NT2/D1 (cell line): ENCODE measurements around the gene METTL24.
A peak's percentile ranks its signal among the peaks of the same experiment; 100 is the strongest.

ENCODE experiments used
- DNase-seq: peaks from one replicate; pipeline ENCODE4 v3.0.0-alpha.2; 2011; ENCODE audit warnings: low read depth, low spot score
- H3K27me3 ChIP-seq: 2 replicates; pipeline ENCODE4 v1.6.0; 2011; ENCODE audit warnings: mild to moderate bottlenecking; ENCODE audit not compliant: insufficient read length, insufficient read depth
- H3K36me3 ChIP-seq: 2 replicates; pipeline ENCODE4 v1.6.1; 2011; ENCODE audit warnings: mild to moderate bottlenecking, low read length, mixed read lengths; ENCODE audit not compliant: insufficient read depth, insufficient read length
- H3K4me1 ChIP-seq: 2 replicates; pipeline ENCODE4 v1.5.1; 2011; ENCODE audit not compliant: insufficient read depth, insufficient read length
- H3K4me3 ChIP-seq: 2 replicates; pipeline ENCODE4 v1.5.1; 2011; ENCODE audit warnings: low read depth; ENCODE audit not compliant: insufficient read length
- H3K9ac ChIP-seq: 2 replicates; pipeline ENCODE4 v1.6.0; 2011; ENCODE audit warnings: low read depth; ENCODE audit not compliant: insufficient read length
- H3K9me3 ChIP-seq: 2 replicates; pipeline ENCODE4 v1.5.1; 2011; ENCODE audit warnings: mild to moderate bottlenecking, low read length; ENCODE audit not compliant: insufficient read depth
- SUZ12 ChIP-seq: IDR thresholded peaks from 2 replicates; pipeline ENCODE4 v1.6.1; 2011; ENCODE audit not compliant: insufficient read length, insufficient read depth; ENCODE audit errors: extremely low read depth
- YY1 ChIP-seq: IDR thresholded peaks from 2 replicates; pipeline ENCODE4 v1.6.1; 2011; ENCODE audit not compliant: insufficient read length, insufficient read depth
- ZNF274 ChIP-seq: IDR thresholded peaks from 2 replicates; pipeline ENCODE4 v1.6.1; 2011; ENCODE audit warnings: mild to moderate bottlenecking, low read depth, low read length

Gene METTL24

GRCh38 chr6:110359556-110359955 is 1.4 kb upstream of the METTL24 start:
- TF ChIP-seq ZNF274 = no peak
- TF ChIP-seq YY1 = no peak
- TF ChIP-seq SUZ12 = no peak
- no peaks in the 10 kb centered on the region for H3K36me3 ChIP-seq
- H3K4me3 ChIP-seq = no peak overlapping the region
- peaks cover 32% of the 10 kb centered on the region for H3K27me3 ChIP-seq
- no peak for DNase-seq
- peaks cover 3% of the 10 kb centered on the region for H3K4me1 ChIP-seq
- H3K9ac ChIP-seq = no peak overlapping the region
- H3K9me3 ChIP-seq = no peaks in the 10 kb centered on the region

GRCh38 chr6:110358553-110359160 is 508 bp upstream of the METTL24 start:
- peak overlapping the region; percentile 51 for H3K4me3 ChIP-seq
- H3K27me3 ChIP-seq = peaks cover 32% of the 10 kb centered on the region
- DNase-seq = no peak
- peaks cover 3% of the 10 kb centered on the region for H3K4me1 ChIP-seq
- peak overlapping the region; percentile 61 for H3K9ac ChIP-seq
- H3K36me3 ChIP-seq = no peaks in the 10 kb centered on the region
- TF ChIP-seq ZNF274 = no peak
- no peak for TF ChIP-seq SUZ12
- no peak for TF ChIP-seq YY1
- H3K9me3 ChIP-seq = no peaks in the 10 kb centered on the region

- no peaks in the 10 kb centered on the region for H3K9me3 ChIP-seq
- DNase-seq = no peak
- H3K4me3 ChIP-seq = peak overlapping the region; percentile 51
- H3K9ac ChIP-seq = no peak overlapping the region
- H3K27me3 ChIP-seq = peaks cover 32% of the 10 kb centered on the region
- H3K4me1 ChIP-seq = peaks cover 10% of the 10 kb centered on the region
- no peak for TF ChIP-seq ZNF274
- no peak for TF ChIP-seq YY1
- TF ChIP-seq SUZ12 = no peak
- no peaks in the 10 kb centered on the region for H3K36me3 ChIP-seq
Measured at GRCh38 chr6:110357298-110357663, 868 bp downstream of the METTL24 start.

- no peak for DNase-seq
- TF ChIP-seq SUZ12 (no peak), ZNF274 (no peak), YY1 (no peak)
- Histone ChIP-seq H3K36me3 (no peaks in the 10 kb centered on the region), H3K9ac (no peak overlapping the region), H3K27me3 (peaks cover 32% of the 10 kb centered on the region), H3K9me3 (no peaks in the 10 kb centered on the region), H3K4me3 (no peak overlapping the region), H3K4me1 (peaks cover 10% of the 10 kb centered on the region)
Measured at GRCh38 chr6:110356778-110357177, 1.4 kb downstream of the METTL24 start.

DNA sequence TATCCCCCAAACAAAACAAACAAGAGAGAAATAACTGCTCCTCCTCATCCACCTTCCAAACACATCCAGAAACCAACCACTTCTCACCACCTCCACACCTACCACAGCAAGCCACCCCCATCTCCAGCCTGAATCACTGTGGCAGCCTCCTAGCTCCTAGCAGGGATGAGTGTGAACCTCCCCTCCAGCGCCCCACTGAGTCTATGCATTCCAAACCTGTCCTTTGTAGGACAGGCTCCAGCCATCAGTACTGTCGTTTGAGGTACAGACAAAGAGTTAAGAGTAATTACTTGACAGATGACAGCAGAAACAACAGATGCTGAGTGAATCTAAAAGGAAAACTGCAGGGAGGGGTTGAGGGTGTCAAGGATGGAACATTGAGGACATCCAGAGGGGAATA is 2.4 kb downstream of the METTL24 start:
- DNase-seq = peak; percentile 46
- no peak overlapping the region for H3K4me3 ChIP-seq

DNA sequence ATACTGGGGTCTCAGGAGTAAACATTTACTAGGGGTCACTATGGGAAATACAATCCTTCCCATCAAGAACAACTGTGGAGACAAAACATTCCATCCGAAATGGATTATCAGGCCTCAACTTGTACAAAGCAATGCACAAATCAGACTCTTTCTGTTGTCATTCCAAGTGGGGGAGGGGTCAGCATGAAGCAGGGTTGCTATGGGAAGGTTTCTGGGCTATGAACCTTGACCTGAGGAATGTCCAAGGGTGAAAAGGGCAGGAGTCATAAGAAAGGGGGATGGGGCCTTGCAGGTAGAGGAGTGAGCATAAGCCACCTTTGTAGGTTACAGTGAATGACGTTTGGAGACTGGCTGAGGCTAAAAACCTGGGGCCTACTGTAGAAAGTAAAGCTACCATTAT is 3.1 kb downstream of the METTL24 start:
- no peaks in the 10 kb centered on the region for H3K36me3 ChIP-seq
- no peak overlapping the region for H3K4me3 ChIP-seq
- no peak for DNase-seq
- H3K27me3 ChIP-seq = peaks cover 32% of the 10 kb centered on the region
- H3K4me1 ChIP-seq = peaks cover 10% of the 10 kb centered on the region
- no peak overlapping the region for H3K9ac ChIP-seq
- no peaks in the 10 kb centered on the region for H3K9me3 ChIP-seq
- TF ChIP-seq ZNF274 (no peak), SUZ12 (no peak)

More for the DNA sequence above, 2.4 kb downstream of the METTL24 start:
- Histone ChIP-seq H3K9ac (no peak overlapping the region), H3K27me3 (peaks cover 32% of the 10 kb centered on the region), H3K4me1 (peaks cover 10% of the 10 kb centered on the region), H3K36me3 (no peaks in the 10 kb centered on the region), H3K9me3 (no peaks in the 10 kb centered on the region)
- TF ChIP-seq YY1 (no peak), ZNF274 (no peak), SUZ12 (no peak)

DNA sequence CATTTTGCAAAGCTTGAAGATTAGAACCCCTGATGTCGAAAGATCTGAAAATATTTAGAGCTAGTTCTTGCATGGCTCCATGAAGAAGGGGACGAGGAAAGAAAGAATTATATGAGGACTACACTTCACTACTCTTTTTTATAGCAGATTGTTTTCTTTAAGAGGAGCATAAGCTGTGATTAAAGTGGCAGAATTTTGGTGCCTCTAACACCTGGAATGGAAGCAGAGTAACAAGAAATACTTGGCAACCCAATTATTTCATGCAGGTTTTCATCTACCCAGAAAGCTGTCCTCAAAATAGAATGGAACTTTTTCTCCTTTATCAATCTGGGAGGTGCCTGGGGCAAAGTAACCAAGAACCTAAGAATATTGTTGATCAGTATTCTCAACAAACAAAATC is 4.0 kb downstream of the METTL24 start:
- Histone ChIP-seq H3K4me3 (no peak overlapping the region), H3K9me3 (no peaks in the 10 kb centered on the region), H3K4me1 (peaks cover 10% of the 10 kb centered on the region), H3K27me3 (peaks cover 26% of the 10 kb centered on the region), H3K9ac (no peak overlapping the region), H3K36me3 (no peaks in the 10 kb centered on the region)
- DNase-seq = no peak
- TF ChIP-seq SUZ12 (no peak), YY1 (no peak), ZNF274 (no peak)
